Glomerular visceral epithelial cell (primary cell): ENCODE data around the gene C2orf49.
A peak's percentile ranks its signal among the peaks of the same experiment; 100 is the strongest.

Experiments used
- DNase-seq: peaks from one replicate; pipeline ENCODE4 v3.0.0-alpha.2; 2016; ENCODE audit errors: extremely low spot score

C2orf49 gene

GRCh38 chr2:105361102-105361889 is 24.0 kb downstream of the C2orf49 start:
- no peak for DNase-seq

GRCh38 chr2:105362862-105363591 is 25.7 kb downstream of the C2orf49 start:
- DNase-seq, result no peak

GRCh38 chr2:105364436-105365139 is 27.2 kb downstream of the C2orf49 start:
- DNase-seq, result no peak

- DNase-seq, result no peak
Observed at GRCh38 chr2:105365206-105365605, 27.9 kb downstream of the C2orf49 start.

GRCh38 chr2:105368759-105369408 is 31.5 kb downstream of the C2orf49 start:
- DNase-seq, result no peak

GRCh38 chr2:105369777-105370690 is 32.7 kb downstream of the C2orf49 start:
- peak; percentile 79 for DNase-seq

GRCh38 chr2:105371156-105371555 is 33.8 kb downstream of the C2orf49 start:
- no peak for DNase-seq

GRCh38 chr2:105371810-105372209 is 34.5 kb downstream of the C2orf49 start:
- DNase-seq, result no peak

- DNase-seq, result no peak
Observed at GRCh38 chr2:105373344-105373781, 36.0 kb downstream of the C2orf49 start.

- no peak for DNase-seq
Observed at GRCh38 chr2:105373895-105374401, 36.6 kb downstream of the C2orf49 start.

GRCh38 chr2:105375001-105375561 is 37.7 kb downstream of the C2orf49 start:
- DNase-seq, result no peak

GRCh38 chr2:105376010-105376409 is 38.7 kb downstream of the C2orf49 start:
- no peak for DNase-seq

- no peak for DNase-seq
Observed at GRCh38 chr2:105376789-105377240, 39.5 kb downstream of the C2orf49 start.

GRCh38 chr2:105377871-105378270 is 40.5 kb downstream of the C2orf49 start:
- no peak for DNase-seq

GRCh38 chr2:105378276-105378840 is 41.0 kb downstream of the C2orf49 start:
- no peak for DNase-seq

GRCh38 chr2:105378921-105379383 is 41.6 kb downstream of the C2orf49 start:
- DNase-seq, result no peak

- no peak for DNase-seq
Observed at GRCh38 chr2:105379741-105380186, 42.4 kb downstream of the C2orf49 start.

GRCh38 chr2:105380432-105381100 is 43.2 kb downstream of the C2orf49 start:
- DNase-seq, result no peak

GRCh38 chr2:105381101-105381668 is 43.8 kb downstream of the C2orf49 start:
- no peak for DNase-seq
